HepG2 (cell line): ENCODE measurements around the gene FAM3B. TPM values are rescaled to one million over a fixed set of nuclear protein-coding genes. Genes with fewer than 3 reads are reported as not detected.

Source experiments
- ELF1 ChIP-seq: sonication (generic); formaldehyde crosslinking; IDR thresholded peaks from 2 replicates; pipeline ENCODE4 v1.4.0; 2020; ENCODE audit warnings: missing genetic modification reagents
- ELK4 ChIP-seq: sonication (generic); formaldehyde crosslinking; IDR thresholded peaks from 2 replicates; pipeline ENCODE4 v1.9.0; 2021; ENCODE audit warnings: missing genetic modification reagents, borderline replicate concordance
- HDAC1 ChIP-seq: sonication (generic); formaldehyde crosslinking; IDR thresholded peaks from 2 replicates; pipeline ENCODE4 v1.5.1; 2020; ENCODE audit warnings: mild to moderate bottlenecking, missing genetic modification reagents
- IRF9 ChIP-seq: sonication (generic); formaldehyde crosslinking; IDR thresholded peaks from 2 replicates; pipeline ENCODE4 v1.8.0; 2022; ENCODE audit warnings: missing genetic modification reagents, mild to moderate bottlenecking, borderline replicate concordance
- PAX8 ChIP-seq: sonication (generic); formaldehyde crosslinking; IDR thresholded peaks from 2 replicates; pipeline ENCODE4 v1.8.0; 2022; ENCODE audit warnings: mild to moderate bottlenecking, missing genetic modification reagents, borderline replicate concordance
- SALL1 ChIP-seq: sonication (generic); formaldehyde crosslinking; IDR thresholded peaks from 2 replicates; pipeline ENCODE4 v1.8.0; 2022; ENCODE audit warnings: mild to moderate bottlenecking, missing genetic modification reagents
- TFAP4 ChIP-seq: sonication (generic); IDR thresholded peaks from 2 replicates; pipeline ENCODE4 v1.6.1; 2016; ENCODE audit warnings: low read depth, borderline replicate concordance
- ZBTB7A ChIP-seq: sonication (generic); formaldehyde crosslinking; IDR thresholded peaks from 2 replicates; pipeline ENCODE4 v1.8.0; 2022; ENCODE audit warnings: mild to moderate bottlenecking, missing genetic modification reagents
- ZHX2 ChIP-seq, 2 experiments: sonication (generic) in 1 of 2; formaldehyde crosslinking in 1 of 2; IDR thresholded peaks; 2 replicates each; pipeline versions ENCODE4 v1.6.1 to v1.9.0; 2014 to 2022; ENCODE audit warnings: antibody characterized with exemption in 1 of 2, borderline replicate concordance in 1 of 2, inconsistent platforms in 1 of 2, low read depth in 1 of 2, missing genetic modification reagents in 1 of 2
- ZNF549 ChIP-seq: sonication (generic); formaldehyde crosslinking; IDR thresholded peaks from 2 replicates; pipeline ENCODE4 v1.5.0; 2020; ENCODE audit warnings: missing genetic modification reagents
- ZNF646 ChIP-seq: sonication (generic); formaldehyde crosslinking; IDR thresholded peaks from 2 replicates; pipeline ENCODE4 v1.9.0; 2021; ENCODE audit warnings: mild to moderate bottlenecking, missing genetic modification reagents
- polyA plus RNA-seq, 8 experiments: library from polyadenylated mRNA; depleted of rRNA in 3 of 8; stranded (reverse) in 7 of 8; unstranded in 1 of 8; fragments of >200 nt; fragmentation: Illumina TruSeq in 4 of 8; extraction: Trizol in 4 of 8; gene quantifications; 2 replicates each; pipeline versions ENCODE4 v1.2.1 to v1.2.3, GENCODE V29; 2011 to 2016; ENCODE audit warnings: low read depth in 4 of 8, missing spikeins in 1 of 8, mixed read lengths in 1 of 8; ENCODE audit not compliant: insufficient read depth in 1 of 8
- total RNA-seq, 5 experiments: library from RNA; depleted of rRNA; stranded (reverse); fragments of >200 nt; fragmentation: Illumina TruSeq; extraction: Trizol; gene quantifications; 2 replicates each; pipeline ENCODE4 v1.2.3, GENCODE V29; 2016; ENCODE audit warnings: low read depth in 1 of 5

Gene FAM3B
- total and polyA plus RNA-seq, 2 of the 13 experiments (the other 11 are each of a cell fraction or from before 2014, with no cell fraction given): 46.5 to 62.0 TPM

GRCh38 chr21:41322496-41323382 is 6.1 kb downstream of the FAM3B start (continued):
- TF ChIP-seq ELF1 (CRISPR knock-in tag) (no peak; the same call in 1 of the 2 replicates), ZNF549 (CRISPR knock-in tag) (no peak), TFAP4 (no peak; the same call in 1 of the 2 replicates), HDAC1 (CRISPR knock-in tag) (peak; percentile 81), SALL1 (CRISPR knock-in tag) (peak; percentile 89), ZBTB7A (CRISPR knock-in tag) (peak; percentile 58; the same call in 1 of the 2 replicates), ZNF646 (no peak), ZHX2 (IDR thresholded peaks at IDR 0.05; ENCODE audit: low read depth) (no peak; the same call in 1 of the 2 replicates), ZHX2 (CRISPR knock-in tag; IDR thresholded peaks at IDR 0.05; ENCODE audit: borderline replicate concordance) (no peak), IRF9 (CRISPR knock-in tag) (no peak), ELK4 (CRISPR knock-in tag) (no peak), PAX8 (CRISPR knock-in tag) (no peak)
